K562 (cell line): ENCODE data around the gene KHSRP. TPM values are rescaled to one million over a fixed set of nuclear protein-coding genes. Genes with fewer than 3 reads are reported as not detected.

ENCODE experiments used
- ATAC-seq: fragments of 200-7000 bp; cut with Tn5 transposase; 3 replicates; pipeline ENCODE4 v1.9.1; 2020; ENCODE audit warnings: moderate library complexity
- BruUV-seq: library from RNA; stranded (reverse); fragments of 400-500 nt; replicated peaks from 2 replicates; lab custom pipeline; 2021; lab: Mats Ljungman, UMichigan
- CTCF ChIA-PET: fragments of 300-600 bp; formaldehyde crosslinking; extraction: SDS; loops from one replicate; lab custom pipeline; 2021; ENCODE audit warnings: low intra/inter-chr PET ratio; lab: Yijun Ruan, JAX
- POLR2A ChIA-PET: fragments of 300-600, 350-650 bp; sonication (Branson Sonifier 250); formaldehyde crosslinking; extraction: SDS; loops from one replicate; lab custom pipeline; 2021; ENCODE audit warnings: antibody characterized with exemption, inconsistent platforms; lab: Yijun Ruan, JAX
- DNase-seq, 4 experiments: peaks; one replicate each; pipeline versions ENCODE4 v3.0.0 to v3.0.0-alpha.2; 2011 to 2018; ENCODE audit warnings: low spot score in 3 of 4, mixed read lengths in 3 of 4; ENCODE audit errors: extremely low read depth in 1 of 4
- FAIRE-seq: peaks from 2 replicates; lab custom pipeline; 2011; peaks lifted over from hg19 to GRCh38; lab: Jason Lieb, UNC
- H2AFZ ChIP-seq: 2 replicates; pipeline ENCODE4 v1.6.0; 2011; ENCODE audit warnings: low read depth, low read length, control low read depth, inconsistent platforms
- H3K27ac ChIP-seq: fragments of 200-600 bp; 3 replicates; pipeline ENCODE4 v1.8.0; 2011; ENCODE audit warnings: low read depth, mild to moderate bottlenecking, control low read depth, inconsistent platforms, low read length, moderate library complexity, mixed read lengths; ENCODE audit errors: extremely low read depth
- H3K27me3 ChIP-seq, 2 experiments: fragments of 300-600 bp in 1 of 2; 2 replicates in 1 of 2; 3 replicates in 1 of 2; pipeline versions ENCODE4 v1.6.0 to v1.8.0; 2011; ENCODE audit warnings: inconsistent platforms in 2 of 2, low read length in 2 of 2, mild to moderate bottlenecking in 1 of 2, mixed read lengths in 1 of 2, moderate library complexity in 1 of 2; ENCODE audit not compliant: control insufficient read depth in 2 of 2, insufficient read depth in 2 of 2
- H3K36me3 ChIP-seq: fragments of 300-600 bp; 3 replicates; pipeline ENCODE4 v1.8.0; 2011; ENCODE audit warnings: mild to moderate bottlenecking, low read length, inconsistent platforms; ENCODE audit not compliant: control insufficient read depth, insufficient read depth
- H3K4me1 ChIP-seq, 2 experiments: fragments of 200-600 bp in 1 of 2; replicated peaks in 1 of 2; 2 replicates in 1 of 2; 3 replicates in 1 of 2; pipeline versions ENCODE4 v1.5.1 to v1.8.0; 2011; ENCODE audit warnings: inconsistent platforms in 2 of 2, low read length in 2 of 2, mild to moderate bottlenecking in 1 of 2, mixed read lengths in 1 of 2, moderate library complexity in 1 of 2; ENCODE audit not compliant: control insufficient read depth in 2 of 2, insufficient read depth in 2 of 2
- H3K4me2 ChIP-seq: 2 replicates; pipeline ENCODE4 v1.6.1; 2011; ENCODE audit warnings: low read length, control low read depth, inconsistent platforms, mixed read lengths; ENCODE audit not compliant: insufficient read depth
- H3K4me3 ChIP-seq: fragments of 200-600 bp; sonication (generic), shearing (Covaris generic); 2 replicates; pipeline ENCODE4 v1.5.1; 2016; ENCODE audit warnings: control low read depth, inconsistent platforms
- H3K79me2 ChIP-seq: fragments of 200-600 bp; 3 replicates; pipeline ENCODE4 v1.8.0; 2011; ENCODE audit warnings: low read length, inconsistent platforms; ENCODE audit not compliant: control insufficient read depth, insufficient read depth
- H3K9ac ChIP-seq, 2 experiments: 2 replicates each; pipeline versions ENCODE4 v1.6.0 to v1.6.1; 2011; ENCODE audit warnings: low read depth in 2 of 2, low read length in 2 of 2, control low read depth in 1 of 2, inconsistent platforms in 1 of 2, mild to moderate bottlenecking in 1 of 2, mixed read lengths in 1 of 2; ENCODE audit not compliant: insufficient read depth in 1 of 2
- H3K9me1 ChIP-seq: one replicate; pipeline ENCODE4 v1.6.0; 2011; ENCODE audit warnings: inconsistent platforms, mild to moderate bottlenecking, low read length, moderate library complexity; ENCODE audit not compliant: control insufficient read depth, insufficient read depth
- H3K9me3 ChIP-seq: replicated peaks from 2 replicates; pipeline ENCODE4 v1.5.1; 2011; ENCODE audit warnings: low read depth, low read length, inconsistent platforms; ENCODE audit not compliant: control insufficient read depth, insufficient read depth
- H4K20me1 ChIP-seq: replicated peaks from 2 replicates; pipeline ENCODE4 v1.6.1; 2011; ENCODE audit warnings: low read length, inconsistent platforms, mixed read lengths; ENCODE audit not compliant: control insufficient read depth, insufficient read depth
- ADNP ChIP-seq: fragments of 200-800 bp; sonication (Bioruptor generic); IDR thresholded peaks from 2 replicates; pipeline ENCODE4 v1.6.1; 2016; ENCODE audit warnings: missing genetic modification characterization, missing compliant biosample characterization
- BCOR ChIP-seq: fragments of 450-650 bp; IDR thresholded peaks from 2 replicates; pipeline ENCODE4 v1.6.1; 2016
- CBX1 ChIP-seq: sonication (generic); IDR thresholded peaks from 2 replicates; pipeline ENCODE4 v1.6.1; 2016; ENCODE audit warnings: antibody characterized with exemption, low read depth, mild to moderate bottlenecking
- KDM1A ChIP-seq, 2 experiments: fragments of 450-650 bp; IDR thresholded peaks; 2 replicates each; pipeline ENCODE4 v1.6.1; 2016; ENCODE audit warnings: mild to moderate bottlenecking in 2 of 2
- PRPF4 ChIP-seq: fragments of 200-400 bp; formaldehyde crosslinking; IDR thresholded peaks from one replicate; pipeline ENCODE4 v1.6.1; 2017; ENCODE audit warnings: low read length, low read depth, mild to moderate bottlenecking; ENCODE audit not compliant: insufficient read depth, poor library complexity, severe bottlenecking
- RBM25 ChIP-seq: fragments of 200-400 bp; formaldehyde crosslinking; IDR thresholded peaks from 2 replicates; pipeline ENCODE4 v1.6.1; 2018; ENCODE audit warnings: low read length, low read depth, moderate library complexity; ENCODE audit not compliant: severe bottlenecking
- RCOR1 ChIP-seq, 2 experiments: IDR thresholded peaks; 2 replicates each; pipeline ENCODE4 v1.6.1; 2012; ENCODE audit warnings: low read depth in 2 of 2, low read length in 2 of 2, borderline replicate concordance in 1 of 2, improper control_type of control experiment in 1 of 2
- ZNF274 ChIP-seq: IDR thresholded peaks from 2 replicates; pipeline ENCODE4 v1.6.1; 2011; ENCODE audit warnings: low read depth, mild to moderate bottlenecking, low read length, moderate library complexity, borderline replicate concordance
- WGBS: fragments of 100-300 bp; shearing (Covaris generic); methylation state at CpG from one replicate; pipeline ENCODE4 v1.1.6; 2016; ENCODE audit warnings: low coverage, mixed read lengths; ENCODE audit not compliant: insufficient coverage; ENCODE audit errors: missing lambda C conversion rate; 5-methylcytosine and 5-hydroxymethylcytosine counted together
- in situ Hi-C: fragments of 300-500 bp; cut with MboI; formaldehyde crosslinking; loops from 4 replicates; pipeline ENCODE4 v1.15.0; 2018; ENCODE audit warnings: inconsistent platforms, mixed read lengths
- intact Hi-C: fragments of 100-400 bp; cut with micrococcal nuclease; formaldehyde crosslinking; loops from 2 replicates; pipeline ENCODE4 v1.14.2; 2022
- polyA plus RNA-seq, 8 experiments: library from polyadenylated mRNA; depleted of rRNA in 4 of 8; stranded (reverse) in 5 of 8; unstranded in 3 of 8; fragments of >200 nt; fragmentation: Nextera tagmentation in 2 of 8; fragmentation: Illumina TruSeq in 1 of 8; extraction: Ambion mirVana in 2 of 8; extraction: Trizol in 1 of 8; gene quantifications; 2 replicates each; pipeline versions ENCODE4 v1.2.1 to v1.2.3, GENCODE V29; 2011 to 2014; ENCODE audit warnings: inconsistent platforms in 1 of 8, missing spikeins in 1 of 8
- total RNA-seq, 7 experiments: library from RNA; depleted of rRNA in 6 of 7; stranded (reverse); fragments of >200 nt in 6 of 7; fragmentation: Illumina TruSeq in 2 of 7; extraction: Trizol in 2 of 7; gene quantifications; 2 replicates each; pipeline versions ENCODE4 v1.2.1 to v1.2.3, GENCODE V29; 2011 to 2021; ENCODE audit warnings: low replicate concordance in 1 of 7

Gene KHSRP
- total and polyA plus RNA-seq, 9 of the 15 experiments (the other 6 are each of a cell fraction or from before 2014, with no cell fraction given), result 4.2 to 564 (median 139) TPM

- Histone ChIP-seq H3K27me3 (no peaks in the 10 kb centered on the region), H3K9me3 (no peaks in the 10 kb centered on the region), H3K79me2 (no peaks in the 10 kb centered on the region), H3K36me3 (peaks cover 5% of the 10 kb centered on the region; the same call in 2 of the 3 replicates), H3K4me3 (no peak overlapping the region), H2AFZ (no peak overlapping the region), H3K4me1 (no peaks in the 10 kb centered on the region; a peak in 1 of 5 replicates), H4K20me1 (no peaks in the 10 kb centered on the region), H3K9me1 (no peaks in the 10 kb centered on the region), H3K9ac (no peak overlapping the region), H3K4me2 (no peak overlapping the region), H3K27ac (no peak overlapping the region)
- CTCF ChIA-PET, result no interaction called here
- no TSS peak for BruUV-seq
- FAIRE-seq (no peak), ATAC-seq (no peak), DNase-seq (no peak)
- in situ Hi-C loops (no loop called here), intact Hi-C loops (no loop called here)
- TF ChIP-seq ZNF274 (no peak), PRPF4 (no peak), CBX1 (0 out of 2 replicates have a peak, but pooled peaks have one; percentile 32), KDM1A (IDR thresholded peaks at IDR 0.05) (peak in 1 of 2 experiments; percentile 39; a peak in 2 of 4 replicates), RCOR1 (IDR thresholded peaks at IDR 0.05; ENCODE audit: borderline replicate concordance in 1 of 2, low read depth in 2 of 2, low read length in 2 of 2) (peak in 1 of 2 experiments; percentile 38; a peak in 1 of 4 replicates), BCOR (peak; percentile 71), RBM25 (peak; percentile 95), ADNP (tag) (peak; percentile 67; the same call in 1 of the 2 replicates)
- POLR2A ChIA-PET, result no interaction called here
- WGBS, result 68% methylated on average over 2 of the region's 4 CpGs
Observed at GRCh38 chr19:6439743-6440142, 15.1 kb upstream of the KHSRP start.
